ENCODE measurements around the gene FUBP3. TPM values are rescaled to one million over a fixed set of nuclear protein-coding genes. Genes with fewer than 3 reads are reported as not detected.

The FUBP3 gene
- total RNA-seq, 2 donors from 2014 or later: 33.0 to 37.1 TPM

DNA sequence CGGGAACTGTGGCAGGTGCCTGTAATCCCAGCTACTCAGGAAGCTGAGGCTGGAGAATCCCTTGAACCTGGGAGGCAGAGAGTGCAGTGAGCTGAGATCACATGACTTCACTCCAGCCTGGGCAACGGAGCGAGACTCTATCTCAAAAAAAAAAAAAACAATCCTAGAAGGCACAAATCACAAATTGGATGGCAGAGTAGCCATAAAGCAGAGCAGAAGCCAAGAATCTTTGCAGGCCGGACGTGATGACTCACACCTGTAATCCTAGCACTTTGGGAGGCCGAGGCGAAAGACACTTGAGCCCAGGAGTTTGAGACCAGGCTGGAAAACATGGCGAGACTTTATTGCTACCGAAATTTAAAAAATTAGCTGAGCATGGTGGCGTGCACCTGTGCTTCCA is 9.2 kb upstream of the FUBP3 start:
- no peak for ATAC-seq (replicated peaks in 1 of 2)
- no peaks in the 10 kb centered on the region for H3K27me3 Mint-ChIP-seq (ENCODE audit: low read depth)
- no peaks in the 10 kb centered on the region for H3K4me1 Mint-ChIP-seq (ENCODE audit: low read depth)
- H3K36me3 Mint-ChIP-seq (ENCODE audit: insufficient read depth in 2 of 2): no peaks in the 10 kb centered on the region
- no peak overlapping the region for H3K27ac Mint-ChIP-seq
- DNase-seq: no peak
- H3K9me3 Mint-ChIP-seq: no peaks in the 10 kb centered on the region
- H3K4me3 Mint-ChIP-seq: no peak overlapping the region

DNA sequence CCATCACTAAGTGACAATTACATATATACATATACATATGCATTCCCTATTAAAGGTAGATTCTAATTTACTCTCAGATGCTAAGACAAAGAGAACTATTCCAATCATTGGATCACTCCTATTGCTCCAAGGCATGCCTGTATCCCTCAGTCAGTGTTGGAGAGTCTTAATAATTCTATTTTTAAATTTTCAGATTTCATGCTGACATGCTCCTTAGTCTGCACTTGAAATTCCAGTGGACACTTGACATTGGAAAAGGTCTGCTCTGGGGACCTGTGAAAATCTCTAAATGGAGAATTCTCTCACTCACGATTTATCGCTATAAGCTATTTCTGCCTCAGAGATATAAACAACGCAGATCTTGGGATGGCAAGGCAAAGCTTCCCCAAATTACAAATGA is 3.9 kb upstream of the FUBP3 start:
- no peak overlapping the region for H3K27ac Mint-ChIP-seq
- DNase-seq (no peak), ATAC-seq (replicated peaks in 1 of 2) (no peak)
- H3K27me3 Mint-ChIP-seq (ENCODE audit: low read depth): no peaks in the 10 kb centered on the region
- H3K4me3 Mint-ChIP-seq: no peak overlapping the region
- no peaks in the 10 kb centered on the region for H3K9me3 Mint-ChIP-seq
- H3K4me1 Mint-ChIP-seq (ENCODE audit: low read depth): peaks cover 10% of the 10 kb centered on the region
- no peaks in the 10 kb centered on the region for H3K36me3 Mint-ChIP-seq (ENCODE audit: insufficient read depth in 2 of 2)

DNA sequence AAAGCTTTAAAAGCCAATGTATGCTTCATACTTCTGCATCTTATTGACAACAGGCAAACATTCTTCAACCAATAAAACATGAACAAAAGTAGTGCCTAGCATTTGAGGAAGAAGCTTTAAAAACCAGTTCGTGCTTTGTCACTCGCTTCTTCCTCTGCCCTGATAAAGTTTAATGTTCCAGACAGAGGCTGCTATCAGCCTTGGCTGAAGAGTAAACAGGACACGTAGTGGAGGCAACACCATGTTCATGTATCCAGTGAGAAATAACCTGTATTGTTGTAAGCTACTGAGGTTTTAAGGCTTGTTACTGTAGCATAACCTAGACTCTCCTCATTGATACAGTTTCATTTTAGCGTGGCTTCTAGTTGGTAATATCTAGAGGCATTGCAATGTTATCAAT is 3.2 kb upstream of the FUBP3 start:
- ATAC-seq (replicated peaks in 1 of 2) (no peak), DNase-seq (no peak)
- H3K36me3 Mint-ChIP-seq (ENCODE audit: insufficient read depth in 2 of 2): peaks cover 0 to 2% of the 10 kb centered on the region in 2 donors
- no peaks in the 10 kb centered on the region for H3K9me3 Mint-ChIP-seq
- no peaks in the 10 kb centered on the region for H3K27me3 Mint-ChIP-seq (ENCODE audit: low read depth)
- no peak overlapping the region for H3K4me3 Mint-ChIP-seq
- no peak overlapping the region for H3K27ac Mint-ChIP-seq
- H3K4me1 Mint-ChIP-seq (ENCODE audit: low read depth): peaks cover 17% of the 10 kb centered on the region

DNA sequence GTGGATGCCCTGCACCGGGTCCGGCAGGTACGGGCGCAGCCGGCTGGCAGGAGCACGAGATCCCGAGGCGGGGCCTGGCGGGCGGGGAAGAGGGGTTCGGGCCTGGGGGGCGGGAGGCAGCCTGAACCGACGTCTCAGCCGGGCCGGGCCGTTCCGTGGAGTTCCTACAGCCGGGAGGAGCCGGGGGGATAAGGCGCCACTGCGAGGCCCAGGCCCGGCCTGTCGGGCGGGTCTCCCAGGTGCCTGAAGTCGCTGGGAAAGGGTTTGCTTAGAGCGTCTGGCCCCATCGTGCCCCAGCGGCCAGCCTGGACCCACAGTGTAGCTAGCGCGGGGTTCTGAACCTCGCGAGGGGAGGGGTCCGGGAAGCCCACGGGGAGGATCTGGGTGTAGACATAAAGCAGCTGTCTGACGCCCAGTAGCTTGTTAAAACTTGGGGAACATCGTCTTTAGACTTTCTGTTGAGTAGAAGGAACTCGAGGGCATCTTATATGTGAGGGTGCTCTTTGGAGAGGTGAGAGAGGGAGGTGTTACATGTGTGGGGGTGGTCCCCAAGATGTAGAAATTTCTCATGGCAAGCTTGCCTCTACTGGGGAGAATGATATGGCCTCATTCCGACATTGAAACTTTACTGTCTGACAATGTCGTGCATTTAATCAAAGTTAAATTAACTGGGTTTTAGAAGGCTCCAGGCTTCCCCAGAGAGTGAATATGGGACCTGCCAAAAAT is 524 bp downstream of the FUBP3 start:
- peak overlapping the region; percentile 93 to 94 for H3K4me3 Mint-ChIP-seq
- peak overlapping the region; percentile 97 for H3K27ac Mint-ChIP-seq
- no peaks in the 10 kb centered on the region for H3K27me3 Mint-ChIP-seq (ENCODE audit: low read depth)
- peaks cover 29% of the 10 kb centered on the region for H3K4me1 Mint-ChIP-seq (ENCODE audit: low read depth)
- no peaks in the 10 kb centered on the region for H3K9me3 Mint-ChIP-seq
- H3K36me3 Mint-ChIP-seq (ENCODE audit: insufficient read depth in 2 of 2): peaks cover 0 to 2% of the 10 kb centered on the region in 2 donors
- DNase-seq: peak in 1 of 2 donors; percentile 17
- peak; percentile 22 for ATAC-seq (replicated peaks in 1 of 2)

DNA sequence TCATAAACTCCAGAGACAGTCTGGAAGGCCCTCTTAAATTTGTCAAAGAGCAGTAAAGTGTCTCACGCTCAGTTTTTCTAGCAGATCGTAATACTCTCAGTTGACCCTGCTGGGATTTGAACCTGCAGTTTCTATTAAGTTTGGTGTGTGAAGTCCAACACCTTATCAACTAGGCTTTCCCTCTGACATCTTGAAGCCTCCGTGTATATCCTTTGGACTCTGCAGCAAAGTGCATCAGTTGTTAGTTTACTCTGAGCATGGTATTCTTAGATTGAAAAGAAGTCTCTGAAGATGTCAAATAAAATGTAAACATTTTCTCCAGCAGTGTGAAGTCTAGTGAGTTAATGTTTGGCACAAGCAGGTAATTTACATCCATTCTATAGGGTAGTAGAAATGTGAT is 2.4 kb downstream of the FUBP3 start:
- DNase-seq: no peak
- Mint-ChIP-seq H3K27me3 (ENCODE audit: low read depth) (no peaks in the 10 kb centered on the region), H3K36me3 (ENCODE audit: insufficient read depth in 2 of 2) (peaks cover 2 to 3% of the 10 kb centered on the region in 2 donors), H3K27ac (no peak overlapping the region), H3K4me1 (ENCODE audit: low read depth) (peaks cover 41% of the 10 kb centered on the region), H3K9me3 (no peaks in the 10 kb centered on the region), H3K4me3 (peak overlapping the region in 1 of 2 donors; percentile 94)
- ATAC-seq (replicated peaks in 1 of 2): no peak

DNA sequence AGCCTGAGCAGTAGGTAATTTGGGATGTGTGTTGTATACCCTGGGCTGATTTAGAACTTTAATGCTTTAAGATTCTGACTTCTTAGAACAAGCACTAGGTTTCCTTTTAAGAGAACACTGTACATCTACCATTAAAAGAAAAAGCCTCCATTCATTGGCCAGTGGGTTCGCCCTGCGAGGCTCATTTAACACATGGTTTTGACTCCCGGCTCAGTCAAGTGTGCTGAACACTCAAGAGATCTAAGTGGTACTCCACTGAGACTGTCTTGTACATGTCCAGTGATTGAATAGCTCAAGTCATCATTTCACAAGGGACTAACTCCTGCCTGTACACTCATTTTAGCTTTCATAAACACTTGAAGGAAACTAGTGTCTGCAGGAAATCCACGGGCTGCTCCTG is 3.9 kb downstream of the FUBP3 start:
- peaks cover 40% of the 10 kb centered on the region for H3K4me1 Mint-ChIP-seq (ENCODE audit: low read depth)
- H3K9me3 Mint-ChIP-seq: no peaks in the 10 kb centered on the region
- H3K27ac Mint-ChIP-seq: no peak overlapping the region
- H3K27me3 Mint-ChIP-seq (ENCODE audit: low read depth): no peaks in the 10 kb centered on the region
- peaks cover 2 to 3% of the 10 kb centered on the region in 2 donors for H3K36me3 Mint-ChIP-seq (ENCODE audit: insufficient read depth in 2 of 2)
- no peak overlapping the region for H3K4me3 Mint-ChIP-seq
- ATAC-seq (replicated peaks in 1 of 2) (no peak), DNase-seq (no peak)

DNA sequence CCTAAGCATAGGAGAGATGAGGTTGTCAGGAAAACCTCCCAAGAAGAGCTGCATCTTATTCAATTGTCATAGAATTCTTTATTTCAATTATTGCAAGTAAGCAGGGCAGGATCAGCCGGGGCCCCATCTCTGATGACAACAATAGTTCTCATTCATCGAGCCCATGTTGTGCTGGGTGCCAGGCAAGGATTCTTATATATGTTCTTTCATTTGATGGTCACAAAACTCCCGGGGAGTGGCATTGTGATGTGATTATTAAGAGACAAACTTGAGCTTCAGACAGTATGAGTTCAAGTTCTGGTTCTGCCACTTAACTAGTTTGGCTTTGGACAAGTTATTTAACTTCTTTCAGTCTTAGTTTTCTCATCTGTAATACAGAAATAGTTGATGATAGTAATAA is 8.5 kb downstream of the FUBP3 start:
- Mint-ChIP-seq H3K36me3 (ENCODE audit: insufficient read depth in 2 of 2) (peaks cover 0 to 3% of the 10 kb centered on the region in 2 donors), H3K27me3 (ENCODE audit: low read depth) (no peaks in the 10 kb centered on the region), H3K4me3 (no peak overlapping the region), H3K9me3 (no peaks in the 10 kb centered on the region), H3K27ac (no peak overlapping the region), H3K4me1 (ENCODE audit: low read depth) (peaks cover 18% of the 10 kb centered on the region)
- no peak for ATAC-seq (replicated peaks in 1 of 2)
- DNase-seq: no peak

DNA sequence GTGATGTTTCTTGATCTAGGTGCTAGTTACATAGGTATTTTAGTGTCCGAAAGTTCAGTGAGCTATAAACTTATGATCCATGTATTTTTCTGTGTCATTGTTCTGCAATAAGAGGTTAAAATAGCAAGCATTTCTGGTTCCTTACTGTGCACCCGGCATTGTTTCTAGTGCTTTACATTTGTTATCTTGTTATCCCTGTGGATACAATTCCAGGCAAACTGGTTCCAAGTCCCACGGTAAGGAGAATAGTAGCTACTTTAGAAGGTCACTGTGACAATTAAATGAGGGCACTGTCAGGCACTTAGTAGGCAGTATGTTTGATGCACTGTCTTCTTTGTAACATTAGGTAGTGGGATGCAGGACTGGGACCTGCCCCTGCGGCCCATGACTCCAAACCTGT is 9.0 kb downstream of the FUBP3 start:
- H3K4me3 Mint-ChIP-seq: no peak overlapping the region
- no peak for ATAC-seq (replicated peaks in 1 of 2)
- H3K36me3 Mint-ChIP-seq (ENCODE audit: insufficient read depth in 2 of 2): peaks cover 0 to 3% of the 10 kb centered on the region in 2 donors
- no peaks in the 10 kb centered on the region for H3K27me3 Mint-ChIP-seq (ENCODE audit: low read depth)
- H3K9me3 Mint-ChIP-seq: no peaks in the 10 kb centered on the region
- no peak overlapping the region for H3K27ac Mint-ChIP-seq
- peaks cover 18% of the 10 kb centered on the region for H3K4me1 Mint-ChIP-seq (ENCODE audit: low read depth)
- no peak for DNase-seq

DNA sequence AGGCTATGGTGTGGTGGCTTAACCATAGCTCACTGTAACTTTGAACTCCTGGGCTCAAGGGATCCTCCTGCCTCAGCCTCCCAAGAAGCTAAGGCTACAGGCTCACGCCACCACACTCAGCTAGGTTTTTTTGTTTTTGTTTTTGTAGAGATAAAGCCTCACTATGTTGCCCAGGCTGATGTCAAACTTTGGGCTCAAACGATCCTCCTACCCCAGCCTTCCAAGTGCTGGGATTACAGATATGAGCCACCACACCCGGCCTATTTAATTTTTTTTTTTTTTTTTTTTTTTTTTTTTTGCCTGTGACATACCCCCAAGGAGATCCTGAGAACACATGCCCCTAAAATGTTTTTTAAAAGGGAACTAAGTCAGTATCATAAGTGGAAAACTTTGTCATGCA is 10.4 kb downstream of the FUBP3 start:
- H3K36me3 Mint-ChIP-seq (ENCODE audit: insufficient read depth in 2 of 2): peaks cover 0 to 3% of the 10 kb centered on the region in 2 donors
- no peak overlapping the region for H3K27ac Mint-ChIP-seq
- no peaks in the 10 kb centered on the region for H3K9me3 Mint-ChIP-seq
- H3K27me3 Mint-ChIP-seq (ENCODE audit: low read depth): no peaks in the 10 kb centered on the region
- ATAC-seq (replicated peaks in 1 of 2) (no peak), DNase-seq (no peak)
- H3K4me1 Mint-ChIP-seq (ENCODE audit: low read depth): peaks cover 17% of the 10 kb centered on the region
- no peak overlapping the region for H3K4me3 Mint-ChIP-seq

DNA sequence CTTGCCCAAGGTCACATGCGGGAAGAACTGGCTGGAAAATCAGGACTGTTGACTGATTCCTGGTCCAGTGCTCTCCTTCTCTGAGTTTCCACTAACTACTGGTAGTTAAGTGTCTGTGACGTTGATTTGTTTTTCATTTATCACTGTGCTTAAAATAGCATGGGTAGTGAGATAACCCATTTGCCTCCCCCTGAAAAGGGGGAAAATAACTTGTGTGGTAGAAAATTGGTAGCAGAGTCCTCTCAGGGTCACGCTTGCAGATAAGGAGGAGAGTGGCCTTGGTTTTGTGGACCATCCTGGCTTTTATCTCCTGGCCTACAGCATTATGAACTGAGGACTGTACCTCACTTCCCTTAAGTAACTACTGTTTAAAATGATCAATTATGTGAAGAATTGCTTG is 10.9 kb downstream of the FUBP3 start:
- no peak overlapping the region for H3K4me3 Mint-ChIP-seq
- H3K9me3 Mint-ChIP-seq: no peaks in the 10 kb centered on the region
- ATAC-seq (replicated peaks in 1 of 2): no peak
- no peaks in the 10 kb centered on the region for H3K27me3 Mint-ChIP-seq (ENCODE audit: low read depth)
- H3K27ac Mint-ChIP-seq: no peak overlapping the region
- peaks cover 12% of the 10 kb centered on the region for H3K4me1 Mint-ChIP-seq (ENCODE audit: low read depth)
- DNase-seq: no peak
- H3K36me3 Mint-ChIP-seq (ENCODE audit: insufficient read depth in 2 of 2): peaks cover 0 to 2% of the 10 kb centered on the region in 2 donors

DNA sequence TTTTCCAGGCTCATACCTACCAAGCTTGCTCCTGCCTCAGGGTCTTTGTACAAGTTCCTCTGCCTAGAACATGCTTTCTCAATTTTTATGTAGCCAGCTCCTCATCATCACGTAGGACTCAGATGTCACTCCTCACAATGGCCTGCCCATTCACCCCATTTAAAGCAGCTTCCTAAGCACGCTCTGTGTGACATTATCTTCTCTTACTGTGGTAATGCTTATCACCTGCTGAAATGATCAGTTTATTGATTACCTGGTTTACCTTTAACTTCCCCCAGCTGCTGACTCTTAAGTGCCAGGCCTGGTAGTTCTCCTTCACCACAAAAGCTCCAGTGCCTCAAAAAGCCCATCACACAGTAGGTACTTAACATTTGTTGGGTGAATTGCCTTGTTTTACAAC is 13.6 kb downstream of the FUBP3 start:
- Mint-ChIP-seq H3K36me3 (ENCODE audit: insufficient read depth in 2 of 2) (peaks cover 3 to 14% of the 10 kb centered on the region in 2 donors), H3K27ac (no peak overlapping the region), H3K4me1 (ENCODE audit: low read depth) (peaks cover 4% of the 10 kb centered on the region), H3K4me3 (no peak overlapping the region), H3K9me3 (no peaks in the 10 kb centered on the region), H3K27me3 (ENCODE audit: low read depth) (no peaks in the 10 kb centered on the region)
- no peak for ATAC-seq (replicated peaks in 1 of 2)
- DNase-seq: no peak

DNA sequence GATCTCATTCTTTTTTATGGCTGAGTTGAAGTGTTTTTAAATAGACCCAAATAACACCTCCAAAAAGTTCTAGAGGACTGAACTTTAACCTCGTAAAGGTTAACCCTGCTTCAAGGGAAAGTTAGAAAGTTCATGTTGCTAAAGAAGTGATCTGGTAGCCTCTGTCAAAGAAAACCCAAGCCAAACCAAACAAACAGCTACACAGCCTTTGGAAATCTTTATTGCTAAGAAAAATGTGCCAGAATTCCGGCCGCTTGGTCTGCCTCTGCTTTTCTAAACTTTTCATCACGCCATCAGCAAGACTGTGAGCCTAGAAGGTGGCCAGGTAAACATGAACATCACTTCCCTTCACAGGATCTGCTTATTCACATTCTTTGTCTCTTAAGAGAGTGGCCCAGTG is 17.9 kb downstream of the FUBP3 start:
- Mint-ChIP-seq H3K27ac (peak overlapping the region; percentile 75), H3K4me3 (no peak overlapping the region), H3K9me3 (no peaks in the 10 kb centered on the region), H3K4me1 (ENCODE audit: low read depth) (no peaks in the 10 kb centered on the region), H3K27me3 (ENCODE audit: low read depth) (no peaks in the 10 kb centered on the region), H3K36me3 (ENCODE audit: insufficient read depth in 2 of 2) (peaks cover 6 to 14% of the 10 kb centered on the region in 2 donors)
- no peak for ATAC-seq (replicated peaks in 1 of 2)
- no peak for DNase-seq

DNA sequence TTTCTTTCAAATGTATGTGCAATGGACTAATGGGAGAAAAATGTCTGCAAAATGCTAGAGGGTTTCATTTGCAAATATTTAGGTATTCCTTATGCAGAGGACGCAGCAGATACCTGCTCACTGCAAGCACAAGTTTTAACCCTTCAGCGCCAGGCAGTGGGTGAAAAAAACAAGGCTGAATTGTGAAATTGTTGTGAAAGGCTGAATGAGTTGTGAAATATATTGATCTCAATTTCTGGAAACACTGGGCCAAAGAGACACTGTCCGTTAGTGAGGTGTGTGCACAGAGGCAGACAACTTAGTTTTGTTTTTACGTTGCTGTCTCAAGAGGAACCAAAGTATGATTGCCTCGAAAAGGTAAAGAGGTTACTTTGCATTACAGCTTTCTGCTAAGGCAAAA is 18.8 kb downstream of the FUBP3 start:
- Mint-ChIP-seq H3K36me3 (ENCODE audit: insufficient read depth in 2 of 2) (peaks cover 6 to 14% of the 10 kb centered on the region in 2 donors), H3K4me3 (no peak overlapping the region), H3K4me1 (ENCODE audit: low read depth) (no peaks in the 10 kb centered on the region), H3K27me3 (ENCODE audit: low read depth) (no peaks in the 10 kb centered on the region), H3K27ac (no peak overlapping the region), H3K9me3 (no peaks in the 10 kb centered on the region)
- no peak for DNase-seq
- ATAC-seq (replicated peaks in 1 of 2): no peak

DNA sequence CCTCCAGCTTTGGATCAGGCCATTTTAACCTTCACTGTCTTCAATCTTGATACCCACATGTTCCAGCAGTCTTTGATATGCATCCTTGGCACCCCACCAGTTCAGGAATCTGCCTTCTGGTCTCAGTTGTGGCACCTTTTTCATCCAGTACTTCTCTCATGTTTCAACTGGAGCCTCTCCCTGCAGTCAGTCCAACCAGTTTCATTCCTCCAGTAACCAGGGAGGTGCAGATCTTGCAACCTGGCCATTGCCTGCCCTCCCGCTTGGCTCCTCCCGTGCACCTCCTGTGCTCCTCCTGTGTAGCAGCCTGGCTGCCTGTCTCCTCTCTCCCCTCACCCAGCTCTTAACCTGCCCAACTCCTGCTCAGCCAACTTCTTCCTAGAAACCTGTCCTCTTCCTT is 20.2 kb downstream of the FUBP3 start:
- Mint-ChIP-seq H3K4me3 (no peak overlapping the region), H3K9me3 (no peaks in the 10 kb centered on the region), H3K27ac (no peak overlapping the region), H3K27me3 (ENCODE audit: low read depth) (no peaks in the 10 kb centered on the region), H3K36me3 (ENCODE audit: insufficient read depth in 2 of 2) (peaks cover 8 to 14% of the 10 kb centered on the region in 2 donors), H3K4me1 (ENCODE audit: low read depth) (no peaks in the 10 kb centered on the region)
- no peak for DNase-seq
- no peak for ATAC-seq (replicated peaks in 1 of 2)

Data from activated T-cell treated with anti-CD3 and anti-CD28 coated beads, Interleukin-2, amount 50 U/mL, for 72 hours (primary cell).